ENCODE data around the gene DHX40.
"Not testable (repeated sequence)": the region's sequence is repeated elsewhere in the genome, so short reads cannot be mapped to it uniquely, and the experiment has no call there.

DHX40 gene

DNA sequence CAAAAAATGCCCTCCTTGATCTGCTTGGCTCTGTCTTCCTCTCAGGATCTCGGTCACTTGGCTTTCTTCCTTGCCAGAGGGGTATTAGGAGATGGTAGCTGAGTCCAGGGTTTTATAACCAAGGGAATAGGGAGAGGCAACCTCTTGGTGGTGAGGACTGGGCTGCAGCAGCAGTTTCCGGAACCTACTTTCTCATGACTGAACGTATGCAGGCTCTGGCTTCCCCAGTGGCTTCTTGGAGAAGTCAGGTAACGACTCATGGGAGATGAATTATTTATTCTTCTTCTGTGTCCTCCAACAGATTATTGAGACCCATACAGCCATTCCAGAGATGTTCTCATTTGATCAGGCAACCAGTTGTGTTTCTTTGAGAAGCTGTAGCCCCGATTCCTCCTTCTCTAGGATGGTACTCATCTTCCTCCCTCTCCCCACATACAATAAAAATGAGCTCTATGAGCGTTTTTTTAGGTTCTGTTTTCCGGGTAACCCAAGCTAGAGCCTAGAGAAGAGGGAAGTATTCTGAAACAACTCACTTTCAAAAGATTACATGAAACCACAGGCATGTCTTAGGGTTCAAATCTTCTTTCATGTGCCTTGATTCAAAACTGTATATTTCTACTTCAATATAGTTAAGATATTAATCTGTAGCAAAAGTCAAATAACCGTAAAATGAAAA is 22.3 kb upstream of the DHX40 start:
- no peak overlapping the region for H3K27ac ChIP-seq
- no peak for TF ChIP-seq CTCF (conservative IDR thresholded peaks at IDR 0.05)

- no peak for TF ChIP-seq CTCF (conservative IDR thresholded peaks at IDR 0.05)
- no peak overlapping the region for H3K27ac ChIP-seq
Observed at GRCh38 chr17:59545942-59546341, 19.5 kb upstream of the DHX40 start.

- no peak for TF ChIP-seq CTCF (conservative IDR thresholded peaks at IDR 0.05)
- no peak overlapping the region for H3K27ac ChIP-seq
Observed at GRCh38 chr17:59547131-59547915, 18.1 kb upstream of the DHX40 start.

DNA sequence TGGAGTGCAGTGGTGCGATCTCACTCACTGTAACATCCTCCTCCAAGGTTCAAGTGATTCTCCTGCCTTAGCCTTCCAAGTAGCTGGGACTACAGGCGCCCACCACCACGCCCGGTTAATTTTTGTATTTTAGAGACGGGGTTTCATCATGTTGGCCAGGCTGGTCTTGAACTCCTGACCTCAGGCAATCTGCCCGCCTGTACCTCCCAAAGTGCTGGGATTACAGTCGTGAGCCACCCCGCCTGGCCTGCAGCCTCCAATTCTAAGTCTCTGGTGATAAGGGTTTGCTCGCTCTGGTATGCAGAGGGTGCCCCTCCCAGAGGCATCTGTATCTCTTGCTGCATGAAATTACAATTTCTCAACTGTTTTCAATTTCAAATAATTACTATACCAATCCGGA is 16.4 kb upstream of the DHX40 start:
- H3K27ac ChIP-seq = not testable (repeated sequence)

- no peak for TF ChIP-seq CTCF (conservative IDR thresholded peaks at IDR 0.05)
Observed at GRCh38 chr17:59550703-59551102, 14.7 kb upstream of the DHX40 start.

DNA sequence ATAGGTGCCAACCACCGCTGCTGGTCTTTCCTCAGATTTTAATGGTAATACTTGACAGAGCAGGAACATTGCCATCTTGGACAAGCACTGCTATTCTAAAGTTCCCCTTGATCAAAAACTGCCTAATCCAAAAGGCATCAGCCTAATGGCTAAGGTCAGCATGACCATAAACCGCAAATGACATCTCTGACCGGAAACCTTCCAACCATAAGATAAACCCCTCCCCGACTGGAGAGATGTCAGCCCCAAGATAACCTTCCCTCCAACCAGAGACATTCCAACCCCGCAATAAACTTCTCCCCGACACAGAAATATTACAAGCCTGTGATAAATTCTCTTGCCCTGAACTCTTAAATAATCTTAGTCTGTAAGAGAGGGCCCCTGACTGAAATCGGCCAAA is 7.4 kb upstream of the DHX40 start:
- TF ChIP-seq CTCF (conservative IDR thresholded peaks at IDR 0.05) = no peak
- H3K27ac ChIP-seq = no peak overlapping the region

More at GRCh38 chr17:59550703-59551102, 14.7 kb upstream of the DHX40 start:
- no peak overlapping the region for H3K27ac ChIP-seq

GRCh38 chr17:59558953-59559352 is 6.5 kb upstream of the DHX40 start:
- H3K27ac ChIP-seq = no peak overlapping the region
- peak; percentile 60 for TF ChIP-seq CTCF (conservative IDR thresholded peaks at IDR 0.05)

DNA sequence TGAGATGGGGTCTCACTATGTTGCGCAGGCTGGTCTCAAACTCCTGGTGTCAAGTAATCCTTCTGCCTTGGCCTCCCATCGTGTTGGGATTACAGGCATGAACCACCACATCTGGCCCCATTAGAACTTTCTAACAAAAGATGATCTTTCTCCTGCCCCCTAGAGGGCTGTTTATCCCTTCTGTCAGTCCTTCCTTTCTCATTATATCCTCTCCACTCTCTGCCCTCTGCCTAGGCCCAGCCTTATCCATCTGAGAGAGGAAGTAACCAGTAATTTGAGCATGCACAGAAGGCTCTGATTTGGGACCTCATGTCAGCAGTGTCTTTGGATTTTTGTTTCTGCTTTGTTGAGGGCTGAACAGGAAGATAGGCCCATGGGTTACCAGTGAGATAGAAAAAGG is 4.4 kb upstream of the DHX40 start:
- TF ChIP-seq CTCF (conservative IDR thresholded peaks at IDR 0.05) = 0 out of 2 replicates have a peak, but pooled peaks have one; percentile 15
- H3K27ac ChIP-seq = no peak overlapping the region
